ENCODE data around the gene NECAB3. TPM values are rescaled to one million over a fixed set of nuclear protein-coding genes. Genes with fewer than 3 reads are reported as not detected.
A peak's percentile ranks its signal among the peaks of the same experiment; 100 is the strongest.

Gene NECAB3
- total and polyA plus RNA-seq, 2 of the 13 experiments (the other 11 are each of a cell fraction or from before 2014, with no cell fraction given) = 61.5 to 65.5 TPM

GRCh38 chr20:33686100-33686983 is 12.1 kb upstream of the NECAB3 start, which contains the start of gene E2F1 (continued):
- TF ChIP-seq THRA (CRISPR knock-in tag; IDR thresholded peaks at IDR 0.05; ENCODE audit: borderline replicate concordance) (no peak; the same call in 1 of the 2 replicates), MAZ (IDR thresholded peaks at IDR 0.05; ENCODE audit: borderline replicate concordance, low read depth, low read length) (peak; percentile 75), MAZ (CRISPR knock-in tag; IDR thresholded peaks at IDR 0.05; ENCODE audit: low read depth) (peak; percentile 71; the same call in 1 of the 2 replicates), HOXA9 (CRISPR knock-in tag; IDR thresholded peaks at IDR 0.05; ENCODE audit: borderline replicate concordance) (peak; percentile 98), ZNF382 (CRISPR knock-in tag; IDR thresholded peaks at IDR 0.05; ENCODE audit: borderline replicate concordance) (no peak), ZNF569 (CRISPR knock-in tag; IDR thresholded peaks at IDR 0.05; ENCODE audit: borderline replicate concordance) (no peak), ZNF746 (CRISPR knock-in tag; IDR thresholded peaks at IDR 0.05) (no peak; the same call in 1 of the 2 replicates), HCFC1 (IDR thresholded peaks at IDR 0.05; ENCODE audit: low read depth, low read length) (no peak), ZNF841 (CRISPR knock-in tag; IDR thresholded peaks at IDR 0.05; ENCODE audit: borderline replicate concordance) (peak; percentile 67; the same call in 1 of the 2 replicates), ZBTB25 (CRISPR knock-in tag; IDR thresholded peaks at IDR 0.05) (peak; percentile 79; the same call in 1 of the 2 replicates), FOXJ3 (CRISPR knock-in tag; IDR thresholded peaks at IDR 0.05; ENCODE audit: borderline replicate concordance) (no peak; the same call in 1 of the 2 replicates), ZNF33B (CRISPR knock-in tag; IDR thresholded peaks at IDR 0.05) (no peak), MXD4 (CRISPR knock-in tag; IDR thresholded peaks at IDR 0.05) (peak; percentile 98), ZNF496 (CRISPR knock-in tag; IDR thresholded peaks at IDR 0.05; ENCODE audit: insufficient replicate concordance) (peak; percentile 53), ZNF18 (CRISPR knock-in tag; IDR thresholded peaks at IDR 0.05; ENCODE audit: insufficient replicate concordance) (no peak), SALL2 (CRISPR knock-in tag; IDR thresholded peaks at IDR 0.05) (no peak; the same call in 1 of the 2 replicates), IKZF5 (CRISPR knock-in tag; IDR thresholded peaks at IDR 0.05) (peak; percentile 39; the same call in 1 of the 2 replicates), FIP1L1 (IDR thresholded peaks at IDR 0.05; ENCODE audit: borderline replicate concordance, insufficient read depth, low read depth, low read length) (no peak), ZNF431 (CRISPR knock-in tag; IDR thresholded peaks at IDR 0.05; ENCODE audit: borderline replicate concordance, low read depth) (peak; percentile 92; the same call in 1 of the 2 replicates), RBM22 (optimal IDR thresholded peaks at IDR 0.05; ENCODE audit: low read length) (no peak), ZNF101 (CRISPR knock-in tag; IDR thresholded peaks at IDR 0.05; ENCODE audit: borderline replicate concordance, low read depth) (no peak), KDM3A (CRISPR knock-in tag; IDR thresholded peaks at IDR 0.05; ENCODE audit: low read depth) (0 out of 2 replicates have a peak, but pooled peaks have one; percentile 36), HMGA1 (CRISPR knock-in tag; conservative IDR thresholded peaks at IDR 0.05) (no peak)
